ENCODE results near the gene CCDC87.
"Not testable (repeated sequence)": the region's sequence is repeated elsewhere in the genome, so short reads cannot be mapped to it uniquely, and the experiment has no call there.

DNA sequence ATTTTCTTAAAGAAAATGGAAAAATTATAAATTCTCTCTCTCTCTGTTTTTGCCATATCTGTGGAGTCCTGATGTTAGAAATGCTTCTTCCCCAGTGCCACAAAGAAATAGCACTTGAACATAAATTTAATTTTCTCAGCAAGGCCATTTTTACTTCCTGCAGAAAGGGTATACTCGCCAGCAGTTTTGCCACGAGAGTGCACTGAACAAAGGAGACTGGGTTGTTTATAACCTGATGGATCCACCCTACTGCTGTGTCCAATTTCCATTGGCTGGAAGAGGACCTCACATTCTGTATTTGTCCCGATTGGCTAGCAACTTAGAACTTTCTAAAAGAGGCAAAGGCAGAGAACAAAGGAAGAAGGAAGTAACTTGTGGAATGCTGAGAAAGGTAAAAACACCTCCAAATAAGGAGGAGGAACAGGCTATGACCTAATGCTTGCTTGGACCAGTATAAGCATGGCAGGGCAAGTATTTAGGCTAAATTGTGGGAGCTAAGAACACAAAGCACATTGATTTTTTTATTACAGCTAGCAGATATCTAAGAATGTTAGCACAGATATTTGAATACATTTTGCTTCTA, 10.2 kb downstream of the CCDC87 start:
- TF ChIP-seq, protein P1, sequence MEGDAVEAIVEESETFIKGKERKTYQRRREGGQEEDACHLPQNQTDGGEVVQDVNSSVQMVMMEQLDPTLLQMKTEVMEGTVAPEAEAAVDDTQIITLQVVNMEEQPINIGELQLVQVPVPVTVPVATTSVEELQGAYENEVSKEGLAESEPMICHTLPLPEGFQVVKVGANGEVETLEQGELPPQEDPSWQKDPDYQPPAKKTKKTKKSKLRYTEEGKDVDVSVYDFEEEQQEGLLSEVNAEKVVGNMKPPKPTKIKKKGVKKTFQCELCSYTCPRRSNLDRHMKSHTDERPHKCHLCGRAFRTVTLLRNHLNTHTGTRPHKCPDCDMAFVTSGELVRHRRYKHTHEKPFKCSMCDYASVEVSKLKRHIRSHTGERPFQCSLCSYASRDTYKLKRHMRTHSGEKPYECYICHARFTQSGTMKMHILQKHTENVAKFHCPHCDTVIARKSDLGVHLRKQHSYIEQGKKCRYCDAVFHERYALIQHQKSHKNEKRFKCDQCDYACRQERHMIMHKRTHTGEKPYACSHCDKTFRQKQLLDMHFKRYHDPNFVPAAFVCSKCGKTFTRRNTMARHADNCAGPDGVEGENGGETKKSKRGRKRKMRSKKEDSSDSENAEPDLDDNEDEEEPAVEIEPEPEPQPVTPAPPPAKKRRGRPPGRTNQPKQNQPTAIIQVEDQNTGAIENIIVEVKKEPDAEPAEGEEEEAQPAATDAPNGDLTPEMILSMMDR (conservative IDR thresholded peaks at IDR 0.05 in 1 of 2, IDR thresholded peaks at IDR 0.05 in 1 of 2; ENCODE audit: extremely low read depth in 1 of 2, insufficient read depth in 1 of 2, low read depth in 1 of 2, low read length in 2 of 2): not testable (repeated sequence)
- not testable (repeated sequence) for TF ChIP-seq EZH2 (IDR thresholded peaks at IDR 0.05; ENCODE audit: borderline replicate concordance, low read length)

Data from mammary epithelial cell (primary cell).